Nephron (organoid): Measurements from ENCODE around the gene HOXA10.

Experiments used
- H3K27ac Mint-ChIP-seq, 3 experiments: 2 replicates each; pipeline ENCODE4 v1.8.0; 2020; ENCODE audit warnings: mixed read lengths in 3 of 3, mild to moderate bottlenecking in 2 of 3, moderate library complexity in 1 of 3
- H3K27me3 Mint-ChIP-seq: 2 replicates; pipeline ENCODE4 v1.8.0; 2021; ENCODE audit warnings: low read depth, mild to moderate bottlenecking, moderate library complexity, mixed read lengths
- H3K36me3 Mint-ChIP-seq: 2 replicates; pipeline ENCODE4 v1.8.0; 2020; ENCODE audit warnings: low read depth, mixed read lengths
- H3K4me1 Mint-ChIP-seq: 2 replicates; pipeline ENCODE4 v1.8.0; 2020; ENCODE audit warnings: mixed read lengths
- H3K4me3 Mint-ChIP-seq, 3 experiments: 2 replicates each; pipeline ENCODE4 v1.8.0; 2020; ENCODE audit warnings: mild to moderate bottlenecking in 3 of 3, mixed read lengths in 3 of 3, moderate library complexity in 2 of 3
- H3K9me3 Mint-ChIP-seq: 2 replicates; pipeline ENCODE4 v1.8.0; 2020; ENCODE audit warnings: mixed read lengths
- CTCF ChIP-seq, 3 experiments: fragments of 200-600 bp; sonication (generic); IDR thresholded peaks; one replicate each; pipeline ENCODE4 v1.5.0; 2021; ENCODE audit warnings: antibody characterized with exemption in 3 of 3; ENCODE audit not compliant: unreplicated experiment in 3 of 3

The HOXA10 gene

DNA sequence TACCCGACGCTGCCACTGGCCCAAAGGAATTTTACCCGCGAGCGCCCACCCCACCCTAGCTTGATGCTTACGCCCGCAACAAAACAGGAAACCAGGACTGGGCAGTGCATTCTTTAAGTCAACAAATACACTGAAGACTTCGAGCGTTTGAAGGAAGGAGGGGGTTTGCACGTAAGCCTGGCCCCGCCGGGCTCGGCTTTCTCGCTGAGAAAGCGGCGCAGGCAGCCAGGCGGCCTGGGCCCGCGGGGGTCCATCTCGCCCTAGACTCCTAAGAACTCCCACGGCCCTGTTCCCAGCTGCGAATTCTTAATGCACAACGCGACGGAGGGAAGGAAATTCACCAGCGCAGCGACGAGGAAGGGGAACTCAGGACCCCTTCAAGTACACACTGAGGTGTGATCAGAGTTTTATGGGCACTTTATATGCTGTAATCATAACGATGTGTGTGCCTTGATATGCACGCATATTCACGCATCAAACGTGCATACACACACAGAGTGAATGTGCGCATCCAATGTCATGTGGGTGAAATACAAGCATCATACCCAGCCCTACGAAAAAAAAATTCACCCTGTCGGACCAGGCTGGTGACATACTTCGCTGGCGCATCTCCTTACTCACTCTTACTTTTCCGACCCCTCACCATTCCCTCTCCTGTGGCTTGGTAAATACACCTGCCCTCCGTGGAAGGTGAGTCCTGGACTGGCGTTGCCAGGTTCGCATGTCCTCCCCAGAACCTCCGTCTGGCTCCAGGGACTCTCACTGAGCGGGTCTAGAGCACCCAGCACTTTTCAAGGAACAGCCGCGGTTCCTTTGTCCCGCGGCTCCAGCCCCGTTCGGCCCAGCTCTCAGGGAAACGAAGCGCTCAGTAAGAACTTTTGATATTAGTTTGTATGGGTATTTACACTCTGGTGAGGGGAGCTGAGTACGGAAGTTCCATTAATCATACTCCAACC lies 31.5 kb upstream of the HOXA10 start:
- Mint-ChIP-seq H3K36me3 (no peaks in the 10 kb centered on the region), H3K4me1 (peaks cover 27% of the 10 kb centered on the region)

GRCh38 chr7:27204851-27205322 lies 30.8 kb upstream of the HOXA10 start:
- Mint-ChIP-seq H3K9me3 (peaks cover 4% of the 10 kb centered on the region), H3K36me3 (no peaks in the 10 kb centered on the region), H3K4me1 (peaks cover 30% of the 10 kb centered on the region), H3K4me3 (peak overlapping the region; percentile 43 to 69 (median 44)), H3K27me3 (peaks cover 100% of the 10 kb centered on the region), H3K27ac (no peak overlapping the region)
- no peak for TF ChIP-seq CTCF (IDR thresholded peaks at IDR 0.05; ENCODE audit: unreplicated experiment in 3 of 3)

More for the DNA sequence above, 31.5 kb upstream of the HOXA10 start:
- H3K27ac Mint-ChIP-seq: no peak overlapping the region
- H3K4me3 Mint-ChIP-seq: peak overlapping the region in 2 of 3 experiments; percentile 61 to 69
- TF ChIP-seq CTCF (IDR thresholded peaks at IDR 0.05; ENCODE audit: unreplicated experiment in 3 of 3): no peak
- H3K27me3 Mint-ChIP-seq: peaks cover 100% of the 10 kb centered on the region
- peaks cover 4% of the 10 kb centered on the region for H3K9me3 Mint-ChIP-seq

DNA sequence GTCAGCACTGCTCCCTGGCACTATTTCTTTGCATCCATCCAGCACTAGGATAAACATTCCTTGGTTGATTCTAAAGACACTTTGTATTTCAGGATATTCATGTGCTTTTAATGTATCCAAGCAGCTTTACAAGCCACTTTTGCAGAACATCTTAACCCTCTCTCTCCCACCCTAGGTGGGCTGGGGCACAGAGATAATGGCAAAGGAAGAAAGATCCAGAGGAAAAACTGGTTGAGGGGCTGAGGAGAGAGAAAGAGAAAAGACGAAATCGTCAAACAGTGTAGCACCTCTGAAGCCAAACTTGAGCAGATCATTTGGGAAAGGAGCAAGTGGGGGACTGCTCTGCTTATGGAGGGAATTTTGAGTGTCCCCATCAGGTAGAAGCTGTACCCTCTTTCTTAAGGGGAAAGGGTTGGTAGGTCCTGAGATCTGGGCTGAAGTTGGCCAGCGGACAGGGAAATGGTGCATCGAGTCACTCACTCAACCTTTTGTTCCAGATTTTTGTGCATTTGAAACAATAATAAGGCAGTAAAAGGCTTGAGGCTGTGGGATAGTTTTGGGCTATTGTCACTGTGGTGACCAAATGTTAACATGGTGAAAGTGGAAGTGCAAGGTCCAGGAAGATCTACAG lies 30.0 kb upstream of the HOXA10 start:
- Mint-ChIP-seq H3K9me3 (peaks cover 4% of the 10 kb centered on the region), H3K27ac (no peak overlapping the region), H3K4me3 (peak overlapping the region in 1 of 3 experiments; percentile 4), H3K27me3 (peaks cover 98% of the 10 kb centered on the region), H3K4me1 (peaks cover 30% of the 10 kb centered on the region), H3K36me3 (no peaks in the 10 kb centered on the region)
- no peak for TF ChIP-seq CTCF (IDR thresholded peaks at IDR 0.05; ENCODE audit: unreplicated experiment in 3 of 3)

DNA sequence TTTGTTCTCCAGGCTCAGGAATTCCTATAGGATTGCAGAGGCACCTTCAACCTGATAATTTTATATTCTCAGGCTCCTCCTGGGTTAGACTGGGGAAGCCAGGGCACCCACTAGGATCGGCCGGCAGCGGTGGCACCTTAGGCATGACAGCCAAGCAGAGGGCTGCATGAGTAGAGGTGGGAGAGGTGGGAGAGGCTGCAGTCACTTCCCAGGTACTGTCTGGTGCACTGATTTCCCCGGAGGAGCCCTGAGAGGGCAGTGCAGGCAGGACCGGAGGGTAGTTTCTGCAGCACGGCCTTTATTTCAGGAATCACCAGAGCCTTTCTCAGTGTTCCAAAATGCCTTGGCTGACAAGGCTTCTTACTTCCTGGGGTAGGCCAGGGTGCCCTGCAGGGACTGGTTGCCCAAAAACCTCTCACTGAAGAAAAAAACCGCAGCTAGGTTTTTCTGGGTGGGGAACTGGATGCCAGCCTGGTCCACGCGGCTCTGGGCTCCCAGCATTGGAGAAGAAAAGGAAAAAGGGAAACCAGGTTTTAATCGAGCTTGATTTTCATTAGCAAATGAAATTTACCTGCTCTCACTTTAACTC lies 29.3 kb upstream of the HOXA10 start:
- Mint-ChIP-seq H3K36me3 (no peaks in the 10 kb centered on the region), H3K4me3 (no peak overlapping the region), H3K4me1 (peaks cover 30% of the 10 kb centered on the region), H3K27me3 (peaks cover 98% of the 10 kb centered on the region), H3K27ac (no peak overlapping the region), H3K9me3 (peaks cover 4% of the 10 kb centered on the region)
- TF ChIP-seq CTCF (IDR thresholded peaks at IDR 0.05; ENCODE audit: unreplicated experiment in 3 of 3): no peak

DNA sequence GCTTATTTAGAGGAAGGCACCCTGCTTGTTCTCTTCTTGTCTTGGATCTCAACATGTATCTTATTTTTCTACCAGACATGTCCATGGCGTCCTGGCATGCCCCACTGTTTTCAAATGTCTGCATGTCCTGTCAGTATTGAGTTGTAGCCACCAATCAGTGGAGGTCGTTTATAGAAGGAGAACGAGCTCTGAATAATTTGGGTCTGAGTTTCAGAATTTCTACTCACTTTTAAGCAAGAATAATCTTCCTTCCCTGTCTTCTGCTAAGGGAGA lies 28.7 kb upstream of the HOXA10 start:
- H3K27ac Mint-ChIP-seq: no peak overlapping the region
- TF ChIP-seq CTCF (IDR thresholded peaks at IDR 0.05; ENCODE audit: unreplicated experiment in 3 of 3): no peak

More for the DNA sequence above, 28.7 kb upstream of the HOXA10 start:
- H3K9me3 Mint-ChIP-seq: peaks cover 2% of the 10 kb centered on the region
- H3K4me3 Mint-ChIP-seq: no peak overlapping the region
- peaks cover 98% of the 10 kb centered on the region for H3K27me3 Mint-ChIP-seq
- peaks cover 30% of the 10 kb centered on the region for H3K4me1 Mint-ChIP-seq
- H3K36me3 Mint-ChIP-seq: no peaks in the 10 kb centered on the region
